SU-DHL-6 (cell line): ENCODE data around the gene WDR75.

ENCODE experiments used
- H2AFZ ChIP-seq: fragments of 200-600 bp; sonication (generic); 2 replicates; pipeline ENCODE4 v1.6.1; 2014; ENCODE audit warnings: low read depth, mild to moderate bottlenecking, moderate library complexity, mixed read lengths, antibody characterized with exemption, low read length; ENCODE audit not compliant: severe bottlenecking
- H3F3A ChIP-seq: fragments of 200-600 bp; shearing (Covaris generic); 2 replicates; pipeline ENCODE4 v1.6.0; 2016; ENCODE audit warnings: antibody characterized with exemption, mild to moderate bottlenecking; ENCODE audit not compliant: insufficient read depth
- H3K27ac ChIP-seq: fragments of 200-600 bp; sonication (generic); 2 replicates; pipeline ENCODE4 v1.5.1; 2016; ENCODE audit warnings: low read depth, mild to moderate bottlenecking, low read length, moderate library complexity, mixed read lengths
- H3K27me3 ChIP-seq: fragments of 200-600 bp; sonication (generic), shearing (Covaris generic); 2 replicates; pipeline ENCODE4 v1.6.0; 2014; ENCODE audit warnings: mild to moderate bottlenecking, low read length
- H3K36me3 ChIP-seq: fragments of 200-600 bp; sonication (generic); 2 replicates; pipeline ENCODE4 v1.6.1; 2014; ENCODE audit warnings: mild to moderate bottlenecking, low read length, mixed read lengths
- H3K4me2 ChIP-seq: fragments of 300-600, 200-600 bp; shearing (Covaris generic), sonication (generic); 2 replicates; pipeline ENCODE4 v1.6.0; 2014; ENCODE audit warnings: low read length, low read depth, mild to moderate bottlenecking; ENCODE audit not compliant: poor library complexity, severe bottlenecking
- H3K4me3 ChIP-seq: fragments of 200-600 bp; sonication (generic); 2 replicates; pipeline ENCODE4 v1.5.1; 2014; ENCODE audit warnings: antibody characterized with exemption, low read length, mild to moderate bottlenecking, mixed read lengths; ENCODE audit not compliant: insufficient read depth, poor library complexity, severe bottlenecking
- H3K79me2 ChIP-seq: fragments of 200-600 bp; sonication (generic); 2 replicates; pipeline ENCODE4 v1.6.1; 2014; ENCODE audit warnings: mild to moderate bottlenecking, low read length, moderate library complexity; ENCODE audit not compliant: insufficient read depth
- H3K9ac ChIP-seq: fragments of 200-600 bp; sonication (generic); 2 replicates; pipeline ENCODE4 v1.7.0; 2014; ENCODE audit warnings: mild to moderate bottlenecking, low read length
- H3K9me2 ChIP-seq: fragments of 200-600 bp; sonication (generic); replicated peaks from 2 replicates; pipeline ENCODE4 v1.6.1; 2014; ENCODE audit warnings: low read length; ENCODE audit not compliant: insufficient read depth
- H3K9me3 ChIP-seq: fragments of 200-600 bp; sonication (generic); 2 replicates; pipeline ENCODE4 v1.6.1; 2014; ENCODE audit warnings: low read length, mixed read lengths; ENCODE audit not compliant: insufficient read depth
- H4K20me1 ChIP-seq: fragments of 200-600 bp; sonication (generic); 2 replicates; pipeline ENCODE4 v1.6.1; 2014; ENCODE audit warnings: low read depth, mild to moderate bottlenecking, antibody characterized with exemption, low read length, moderate library complexity, mixed read lengths
- CTCF ChIP-seq: fragments of 200-600 bp; sonication (generic); IDR thresholded peaks from one replicate; pipeline ENCODE4 v1.5.1; 2017; ENCODE audit warnings: antibody characterized with exemption, mild to moderate bottlenecking, low read length, moderate library complexity; ENCODE audit not compliant: insufficient read depth, poor library complexity, severe bottlenecking
- EZH2phosphoT487 ChIP-seq: fragments of 200-600 bp; sonication (generic), shearing (Covaris generic); conservative IDR thresholded peaks from 2 replicates; pipeline ENCODE4 v1.6.1; 2018; ENCODE audit warnings: mild to moderate bottlenecking, antibody characterized with exemption, low read length, moderate library complexity, mixed read lengths

WDR75 gene

GRCh38 chr2:189511210-189511959 lies 70.1 kb downstream of the WDR75 start:
- H3K27ac ChIP-seq: no peak overlapping the region
- no peaks in the 10 kb centered on the region for H3K36me3 ChIP-seq
- H3K9me3 ChIP-seq: no peaks in the 10 kb centered on the region
- no peak overlapping the region for H3K4me3 ChIP-seq
- no peak overlapping the region for H3K4me2 ChIP-seq
- H3F3A ChIP-seq: no peaks in the 10 kb centered on the region
- H3K79me2 ChIP-seq: no peaks in the 10 kb centered on the region
- no peaks in the 10 kb centered on the region for H4K20me1 ChIP-seq
- H3K9ac ChIP-seq: no peak overlapping the region
- H3K9me2 ChIP-seq: no peaks in the 10 kb centered on the region
- H3K27me3 ChIP-seq: no peaks in the 10 kb centered on the region
- no peak overlapping the region for H2AFZ ChIP-seq
- TF ChIP-seq EZH2phosphoT487 (no peak), CTCF (no peak)

GRCh38 chr2:189511960-189512319 lies 70.7 kb downstream of the WDR75 start:
- Histone ChIP-seq H4K20me1 (no peaks in the 10 kb centered on the region), H3K36me3 (no peaks in the 10 kb centered on the region), H3K9me2 (no peaks in the 10 kb centered on the region), H3K79me2 (no peaks in the 10 kb centered on the region), H3K9ac (no peak overlapping the region), H3K27ac (no peak overlapping the region), H3K27me3 (no peaks in the 10 kb centered on the region), H3K9me3 (no peaks in the 10 kb centered on the region), H3K4me2 (no peak overlapping the region), H3F3A (no peaks in the 10 kb centered on the region), H3K4me3 (no peak overlapping the region), H2AFZ (no peak overlapping the region)
- no peak for TF ChIP-seq CTCF
- TF ChIP-seq EZH2phosphoT487: no peak

GRCh38 chr2:189512879-189513278 lies 71.6 kb downstream of the WDR75 start:
- Histone ChIP-seq H3K9me3 (no peaks in the 10 kb centered on the region), H3K27me3 (no peaks in the 10 kb centered on the region), H4K20me1 (no peaks in the 10 kb centered on the region), H3K4me3 (no peak overlapping the region), H3K36me3 (no peaks in the 10 kb centered on the region), H3K27ac (no peak overlapping the region), H3K9ac (no peak overlapping the region), H3K4me2 (no peak overlapping the region), H3F3A (no peaks in the 10 kb centered on the region), H3K79me2 (no peaks in the 10 kb centered on the region), H3K9me2 (no peaks in the 10 kb centered on the region), H2AFZ (no peak overlapping the region)
- no peak for TF ChIP-seq EZH2phosphoT487

- Histone ChIP-seq H3K27ac (no peak overlapping the region), H3K79me2 (no peaks in the 10 kb centered on the region), H3K4me3 (no peak overlapping the region), H2AFZ (no peak overlapping the region), H3K9me3 (no peaks in the 10 kb centered on the region), H3K36me3 (no peaks in the 10 kb centered on the region), H3K9me2 (no peaks in the 10 kb centered on the region), H3K27me3 (no peaks in the 10 kb centered on the region), H3F3A (no peaks in the 10 kb centered on the region), H3K9ac (no peak overlapping the region), H4K20me1 (no peaks in the 10 kb centered on the region), H3K4me2 (no peak overlapping the region)
- TF ChIP-seq CTCF (no peak), EZH2phosphoT487 (no peak)
Measured at GRCh38 chr2:189514104-189514503, 72.8 kb downstream of the WDR75 start.
